Sigmoid colon (tissue), 7 donors: Measurements from ENCODE around the gene HOXA1. TPM values are rescaled to one million over a fixed set of nuclear protein-coding genes. Genes with fewer than 3 reads are reported as not detected.

Experiments used
- DNase-seq: peaks from one replicate; pipeline ENCODE4 v3.0.0-alpha.2; 2019
- H3K27ac ChIP-seq, 4 donors: fragments of 200-600 bp; sonication (generic); one replicate each; pipeline ENCODE4 v1.5.1; 2016 to 2019; ENCODE audit warnings: mild to moderate bottlenecking in 1 of 4
- H3K27me3 ChIP-seq, 3 donors: fragments of 200-600 bp; sonication (generic); one replicate each; pipeline ENCODE4 v1.5.1; 2019; ENCODE audit warnings: mild to moderate bottlenecking in 1 of 3
- H3K36me3 ChIP-seq, 4 donors: fragments of 200-600 bp; sonication (generic); one replicate each; pipeline ENCODE4 v1.5.1; 2016 to 2019
- H3K4me1 ChIP-seq, 4 donors: fragments of 200-600 bp; sonication (generic); one replicate each; pipeline ENCODE4 v1.5.1; 2017 to 2019
- H3K4me3 ChIP-seq, 4 donors: fragments of 200-600 bp; sonication (generic); one replicate each; pipeline ENCODE4 v1.5.1; 2017 to 2019; ENCODE audit warnings: mild to moderate bottlenecking in 2 of 4, moderate library complexity in 1 of 4
- H3K9me3 ChIP-seq, 4 donors: fragments of 200-600 bp in 3 of 4; sonication (generic) in 3 of 4; one replicate each; pipeline versions ENCODE4 v1.5.1 to v1.6.1; 2013 to 2019
- CTCF ChIP-seq, 4 experiments: fragments of 450-650 bp in 3 of 4; fragments of 200-600 bp in 1 of 4; IDR thresholded peaks; one replicate each; pipeline ENCODE4 v1.5.1; 2016 to 2019; ENCODE audit warnings: antibody characterized with exemption in 4 of 4, mild to moderate bottlenecking in 3 of 4, moderate library complexity in 2 of 4
- EP300 ChIP-seq, 4 donors: sonication (generic); formaldehyde crosslinking; IDR thresholded peaks; one replicate each; pipeline ENCODE4 v1.6.1; 2017; ENCODE audit warnings: antibody characterized with exemption in 4 of 4
- POLR2A ChIP-seq, 2 donors: fragments of 450-650 bp; IDR thresholded peaks; one replicate each; pipeline ENCODE4 v1.6.1; 2016; ENCODE audit warnings: antibody characterized with exemption in 2 of 2, mild to moderate bottlenecking in 2 of 2, moderate library complexity in 2 of 2
- POLR2AphosphoS5 ChIP-seq, 4 donors: sonication (generic); formaldehyde crosslinking; IDR thresholded peaks; one replicate each; pipeline ENCODE4 v1.6.1; 2017; ENCODE audit warnings: antibody characterized with exemption in 4 of 4
- WGBS, 2 donors: extraction: QIAGEN DNeasy Blood & Tissue Kit; methylation state at CpG; one replicate each; pipeline ENCODE4 v1.1.7; 2013; 5-methylcytosine and 5-hydroxymethylcytosine counted together
- intact Hi-C: fragments of 100-400 bp; cut with DNase I; formaldehyde crosslinking; loops from one replicate; pipeline ENCODE4 v1.15.1; 2023
- polyA plus RNA-seq, 3 donors: library from polyadenylated mRNA; stranded (reverse); fragments of 200-250 nt; gene quantifications; one replicate each; pipeline ENCODE4 v1.2.3, GENCODE V29; 2013
- total RNA-seq, 4 donors: library from RNA; depleted of rRNA; stranded (reverse); fragments of >200 nt; gene quantifications; one replicate each; pipeline ENCODE4 v1.1.0, GENCODE V29; 2016
- donor health status: healthy with polysubstance abuse.
- donor health status: Bipolar disorder and iron deficiency.
- donor health status: healthy.

Gene HOXA1
- total and polyA plus RNA-seq, 7 donors, result 0.14 to 2.4 (median 1.1) TPM

GRCh38 chr7:27073076-27073475 lies 22.7 kb downstream of the HOXA1 start:
- Histone ChIP-seq H3K4me3 (no peak overlapping the region), H3K36me3 (no peaks in the 10 kb centered on the region), H3K27ac (no peak overlapping the region), H3K4me1 (no peaks in the 10 kb centered on the region), H3K27me3 (no peaks in the 10 kb centered on the region), H3K9me3 (no peaks in the 10 kb centered on the region)
- intact Hi-C loops, result no loop called here
- no peak for DNase-seq
- no peak for TF ChIP-seq POLR2AphosphoS5 (IDR thresholded peaks at IDR 0.05)
- no peak for TF ChIP-seq CTCF (IDR thresholded peaks at IDR 0.05)
- TF ChIP-seq POLR2A (IDR thresholded peaks at IDR 0.05), result no peak
- no peak for TF ChIP-seq EP300 (IDR thresholded peaks at IDR 0.05)

DNA sequence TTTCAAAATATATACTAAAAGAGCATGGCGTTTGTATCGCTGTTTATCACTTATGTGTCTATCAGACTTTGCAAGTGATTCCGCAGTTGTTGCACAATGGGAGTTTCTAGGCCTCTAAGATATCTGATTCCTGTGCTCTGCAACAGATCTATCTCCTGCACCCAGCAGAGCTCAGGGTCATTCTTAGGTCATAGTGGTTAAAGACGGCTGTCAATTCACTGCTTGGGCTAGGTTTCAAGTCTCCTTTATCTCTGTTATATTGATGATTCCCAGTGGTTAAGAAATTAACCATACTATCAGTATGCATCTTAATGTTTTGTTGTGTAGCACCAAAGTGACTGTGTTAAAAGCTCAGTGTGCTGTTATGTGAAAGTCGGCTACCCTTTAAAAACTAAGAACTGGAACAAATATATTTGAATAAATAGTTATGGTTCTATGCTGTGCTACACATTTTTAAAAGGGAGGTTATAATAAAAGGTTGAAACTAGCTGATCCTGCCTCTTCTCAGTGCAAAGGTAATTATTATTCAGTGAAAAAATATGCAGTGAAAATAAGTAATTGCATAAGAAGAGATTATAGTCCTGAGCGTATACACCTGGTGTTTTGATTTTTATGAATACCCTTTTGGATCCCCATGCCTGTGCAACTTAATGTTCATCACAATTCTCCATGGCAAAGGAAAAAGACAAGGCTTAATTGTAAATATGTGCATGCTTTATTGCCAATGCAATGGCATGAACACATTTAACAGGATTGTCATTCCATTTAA lies 24.0 kb downstream of the HOXA1 start:
- Histone ChIP-seq H3K36me3 (no peaks in the 10 kb centered on the region), H3K9me3 (no peaks in the 10 kb centered on the region), H3K4me3 (no peak overlapping the region), H3K4me1 (no peaks in the 10 kb centered on the region), H3K27me3 (no peaks in the 10 kb centered on the region), H3K27ac (no peak overlapping the region)
- TF ChIP-seq CTCF (IDR thresholded peaks at IDR 0.05), result no peak
- TF ChIP-seq POLR2A (IDR thresholded peaks at IDR 0.05), result no peak
- no peak for TF ChIP-seq EP300 (IDR thresholded peaks at IDR 0.05)
- TF ChIP-seq POLR2AphosphoS5 (IDR thresholded peaks at IDR 0.05), result no peak
- WGBS, 2 donors, result 82 to 84% methylated on average over 6 of the region's 6 CpGs
- no peak for DNase-seq
- intact Hi-C loops, result no loop called here

- Histone ChIP-seq H3K27ac (no peak overlapping the region), H3K4me3 (no peak overlapping the region), H3K36me3 (no peaks in the 10 kb centered on the region), H3K9me3 (no peaks in the 10 kb centered on the region), H3K4me1 (no peaks in the 10 kb centered on the region), H3K27me3 (no peaks in the 10 kb centered on the region)
- TF ChIP-seq POLR2A (IDR thresholded peaks at IDR 0.05) (no peak), POLR2AphosphoS5 (IDR thresholded peaks at IDR 0.05) (no peak), EP300 (IDR thresholded peaks at IDR 0.05) (no peak), CTCF (IDR thresholded peaks at IDR 0.05) (no peak)
- intact Hi-C loops, result no loop called here
- no peak for DNase-seq
- WGBS, 2 donors, result 98 to 99% methylated on average over 1 of the region's 1 CpG
These were observed 27.5 kb downstream of the HOXA1 start for GRCh38 chr7:27068259-27068658.

- Histone ChIP-seq H3K36me3 (no peaks in the 10 kb centered on the region), H3K9me3 (no peaks in the 10 kb centered on the region), H3K4me3 (no peak overlapping the region), H3K27ac (no peak overlapping the region), H3K27me3 (no peaks in the 10 kb centered on the region), H3K4me1 (no peaks in the 10 kb centered on the region)
- no peak for DNase-seq
- intact Hi-C loops, result no loop called here
- WGBS, 2 donors, result 92 to 93% methylated on average over 3 of the region's 3 CpGs
- TF ChIP-seq POLR2A (IDR thresholded peaks at IDR 0.05) (no peak), CTCF (IDR thresholded peaks at IDR 0.05) (no peak), POLR2AphosphoS5 (IDR thresholded peaks at IDR 0.05) (no peak), EP300 (IDR thresholded peaks at IDR 0.05) (no peak)
These were observed 29.7 kb downstream of the HOXA1 start for GRCh38 chr7:27066148-27066547.

- Histone ChIP-seq H3K36me3 (no peaks in the 10 kb centered on the region), H3K27me3 (no peaks in the 10 kb centered on the region), H3K4me1 (no peaks in the 10 kb centered on the region), H3K4me3 (no peak overlapping the region), H3K9me3 (no peaks in the 10 kb centered on the region), H3K27ac (no peak overlapping the region)
- intact Hi-C loops, result no loop called here
- TF ChIP-seq CTCF (IDR thresholded peaks at IDR 0.05) (no peak), POLR2A (IDR thresholded peaks at IDR 0.05) (no peak), EP300 (IDR thresholded peaks at IDR 0.05) (no peak), POLR2AphosphoS5 (IDR thresholded peaks at IDR 0.05) (no peak)
- 92 to 94% methylated on average over 2 of the region's 2 CpGs for WGBS, 2 donors
- no peak for DNase-seq
These were observed 30.1 kb downstream of the HOXA1 start for GRCh38 chr7:27065709-27066108.
